GM21737 (cell line): ENCODE results near the gene SCYGR2.
A peak's percentile ranks its signal among the peaks of the same experiment; 100 is the strongest.
"Not testable (repeated sequence)": the region's sequence is repeated elsewhere in the genome, so short reads cannot be mapped to it uniquely, and the experiment has no call there.

Experiments
- ATAC-seq: cut with Tn5 transposase; IDR thresholded peaks from one replicate; pipeline ENCODE4 v1.9.1; 2021; ENCODE audit warnings: mild to moderate bottlenecking, moderate library complexity; ENCODE audit not compliant: unreplicated experiment

The SCYGR2 gene, protein sequence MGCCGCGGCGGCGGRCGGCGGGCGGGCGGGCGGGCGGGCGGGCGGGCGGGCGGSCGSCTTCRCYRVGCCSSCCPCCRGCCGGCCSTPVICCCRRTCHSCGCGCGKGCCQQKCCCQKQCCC

DNA sequence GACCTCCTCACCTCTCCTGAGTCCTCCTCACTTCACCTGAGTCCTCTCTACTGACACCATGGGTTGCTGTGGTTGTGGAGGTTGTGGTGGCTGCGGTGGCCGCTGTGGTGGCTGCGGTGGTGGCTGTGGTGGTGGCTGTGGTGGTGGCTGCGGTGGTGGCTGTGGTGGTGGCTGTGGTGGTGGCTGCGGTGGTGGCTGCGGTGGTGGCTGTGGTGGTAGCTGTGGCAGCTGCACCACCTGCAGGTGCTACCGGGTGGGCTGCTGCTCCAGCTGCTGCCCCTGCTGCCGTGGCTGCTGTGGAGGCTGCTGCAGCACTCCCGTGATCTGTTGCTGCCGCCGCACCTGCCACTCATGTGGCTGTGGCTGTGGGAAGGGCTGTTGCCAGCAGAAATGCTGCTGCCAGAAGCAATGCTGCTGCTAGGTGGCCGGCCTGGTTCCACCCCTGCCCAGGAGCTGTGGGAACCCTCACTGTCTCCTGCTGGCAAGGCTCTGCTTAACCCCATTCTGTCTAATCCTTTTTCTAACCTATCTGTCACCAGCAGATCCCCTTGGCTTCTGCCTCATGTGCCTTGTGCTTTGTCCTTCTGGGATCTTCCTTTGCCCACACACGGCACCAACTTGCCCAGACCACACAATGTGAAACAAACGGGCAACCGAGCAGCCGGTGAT is at the start of gene SCYGR2:
Gene SCYGR2, plus strand, starts transcription at position 59 of the 669 bp plus-strand sequence. Its CDS starts 0 bp downstream, at position 59.
- not testable (repeated sequence) for ATAC-seq

DNA sequence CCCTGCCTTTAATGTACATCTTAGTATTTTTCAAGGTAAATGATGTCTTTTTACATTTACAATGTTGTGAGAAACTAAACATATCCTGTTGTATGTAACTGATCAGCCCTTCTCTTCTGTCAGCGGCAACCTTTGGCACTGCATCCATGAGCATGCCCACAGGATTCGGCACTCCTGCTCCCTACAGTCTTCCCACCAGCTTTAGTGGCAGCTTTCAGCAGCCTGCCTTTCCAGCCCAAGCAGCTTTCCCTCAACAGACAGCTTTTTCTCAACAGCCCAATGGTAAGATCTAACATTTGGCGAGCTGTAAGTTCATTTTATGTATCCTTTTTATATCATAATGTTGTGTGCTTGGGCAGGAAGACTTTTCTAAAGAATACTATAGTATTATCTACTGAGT is 46.9 kb upstream of the SCYGR2 start:
- no peak for ATAC-seq

GRCh38 chr2:227562581-227562980 is 36.1 kb upstream of the SCYGR2 start:
- ATAC-seq = no peak

DNA sequence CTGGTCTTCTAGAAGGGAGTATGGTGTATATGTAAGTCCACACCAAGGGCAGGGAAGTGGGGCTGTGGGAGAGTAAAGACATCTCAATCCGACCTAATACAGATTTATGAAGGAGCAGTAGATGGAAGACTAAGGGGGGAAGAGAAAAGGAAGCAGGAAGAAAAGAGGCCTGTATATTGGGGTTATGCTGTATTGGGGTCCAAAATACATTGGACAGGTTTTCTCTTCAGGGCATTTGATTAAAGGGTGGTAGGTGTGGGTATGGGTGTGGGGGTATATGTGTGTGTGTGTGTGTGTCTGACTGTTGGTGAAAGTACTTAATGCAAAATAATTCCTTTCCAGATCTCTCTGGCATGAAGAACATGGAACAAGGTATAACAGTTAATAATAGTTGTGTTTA is 33.6 kb upstream of the SCYGR2 start:
- ATAC-seq = no peak

GRCh38 chr2:227566012-227566411 is 32.7 kb upstream of the SCYGR2 start:
- ATAC-seq = no peak

GRCh38 chr2:227568852-227569169 is 29.9 kb upstream of the SCYGR2 start:
- ATAC-seq = no peak

DNA sequence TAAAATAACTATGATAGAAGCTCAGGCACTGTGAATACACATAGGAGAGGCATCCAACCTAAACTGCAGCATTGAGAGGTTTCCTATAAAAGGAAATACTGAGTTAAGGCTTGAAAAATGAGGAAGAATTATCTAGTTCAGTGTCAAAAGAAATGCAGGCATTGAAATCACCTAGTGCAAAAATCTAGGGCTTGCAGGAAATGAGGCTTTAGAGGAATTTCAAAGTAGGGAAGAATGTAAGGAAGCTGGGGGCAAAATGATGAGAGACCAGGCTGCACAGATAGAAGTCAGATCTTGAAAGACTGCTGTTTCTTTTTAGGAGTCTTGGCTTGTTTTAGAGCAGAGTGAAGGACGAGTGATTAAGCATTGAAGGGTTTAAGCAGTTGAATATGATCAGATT is 28.1 kb upstream of the SCYGR2 start:
- ATAC-seq = no peak

DNA sequence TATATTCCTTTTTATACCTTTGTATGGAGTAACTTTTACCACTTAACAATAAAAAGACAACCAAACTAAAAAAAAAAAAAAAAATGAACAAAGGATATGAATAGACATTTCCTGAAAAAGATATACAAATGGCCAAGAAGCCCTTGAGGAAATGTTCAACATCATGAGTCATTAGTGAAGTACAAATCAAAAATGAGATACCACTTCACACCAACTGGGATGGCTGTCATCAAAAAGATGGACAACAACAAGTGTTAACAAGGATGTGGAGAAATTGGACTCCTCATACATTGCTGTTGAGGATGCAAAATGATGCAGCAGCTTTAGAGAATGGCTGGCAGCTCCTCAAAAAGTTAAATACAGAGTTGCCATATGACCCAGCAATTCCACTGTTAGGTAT is 22.6 kb upstream of the SCYGR2 start:
- ATAC-seq = no peak

- no peak for ATAC-seq
Observed at GRCh38 chr2:227576812-227577211, 21.9 kb upstream of the SCYGR2 start.

GRCh38 chr2:227577555-227577954 is 21.1 kb upstream of the SCYGR2 start:
- no peak for ATAC-seq

GRCh38 chr2:227578642-227579041 is 20.1 kb upstream of the SCYGR2 start:
- ATAC-seq = no peak

- no peak for ATAC-seq
Observed at GRCh38 chr2:227579791-227580190, 18.9 kb upstream of the SCYGR2 start.

GRCh38 chr2:227582369-227582768 is 16.3 kb upstream of the SCYGR2 start:
- no peak for ATAC-seq

- peak; percentile 46 for ATAC-seq
Observed at GRCh38 chr2:227592694-227593387, 5.9 kb upstream of the SCYGR2 start.

DNA sequence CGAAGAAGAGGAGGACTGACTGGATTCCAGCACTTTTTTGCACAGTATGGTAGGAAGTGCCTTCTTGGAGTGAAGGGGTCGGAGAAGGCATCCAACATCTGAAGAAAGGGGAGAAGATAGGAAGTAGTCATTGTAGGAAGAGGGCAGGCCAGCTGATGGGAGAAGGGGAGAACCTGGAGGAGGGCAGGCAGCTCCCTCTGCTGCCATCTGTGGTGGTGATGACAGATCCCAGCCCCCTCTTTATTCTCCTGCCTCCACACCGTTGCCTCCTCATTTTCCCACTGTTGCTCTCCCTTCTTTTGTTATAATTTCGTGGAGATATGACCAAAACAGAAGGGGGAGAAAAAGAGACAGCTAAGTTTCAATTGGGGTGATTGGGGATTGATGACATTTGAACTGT is 2.9 kb upstream of the SCYGR2 start:
- ATAC-seq = no peak

DNA sequence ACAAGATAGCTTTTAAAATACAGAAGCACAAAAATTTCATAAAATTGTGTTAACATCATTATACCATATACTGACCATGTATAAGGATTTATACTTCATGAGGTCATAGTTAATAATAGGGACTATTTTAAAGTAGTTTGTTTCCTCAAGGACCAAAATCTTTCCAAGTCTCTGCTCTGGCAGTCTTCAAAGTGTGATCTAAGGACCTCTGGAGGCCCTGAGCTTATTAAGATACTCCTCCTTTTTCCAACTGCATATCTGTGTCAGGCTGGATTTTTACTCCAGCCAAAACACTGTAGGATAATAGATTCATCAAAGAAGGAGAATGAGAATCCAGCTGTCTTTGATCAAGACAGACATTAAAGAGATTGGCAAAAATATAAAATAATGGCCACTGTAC is 1.7 kb upstream of the SCYGR2 start:
- ATAC-seq = no peak

- no peak for ATAC-seq
Observed at GRCh38 chr2:227597998-227598397, 695 bp upstream of the SCYGR2 start.

GRCh38 chr2:227602358-227602757 is 3.7 kb downstream of the SCYGR2 start:
- ATAC-seq = no peak

- ATAC-seq = no peak
Observed at GRCh38 chr2:227606476-227606875, 7.8 kb downstream of the SCYGR2 start.

DNA sequence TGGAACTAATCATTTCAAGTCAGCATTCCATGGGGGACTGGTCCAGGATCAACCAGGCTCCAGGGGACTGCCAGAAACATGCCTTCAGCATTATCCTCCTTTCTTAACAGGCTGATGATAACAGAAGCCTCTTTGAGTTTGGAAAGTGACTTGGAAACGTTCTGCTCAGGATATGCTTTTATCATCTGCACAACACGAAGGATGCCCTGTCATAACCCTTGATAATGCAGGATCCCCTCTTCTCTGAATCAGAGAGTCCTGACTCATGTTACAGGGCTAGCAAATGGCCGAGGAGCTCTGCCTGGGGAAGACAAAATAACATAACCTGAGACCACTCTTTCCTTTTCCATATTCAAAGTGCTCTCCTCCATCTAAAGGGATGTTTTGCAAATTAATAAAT is 9.2 kb downstream of the SCYGR2 start:
- ATAC-seq = no peak

DNA sequence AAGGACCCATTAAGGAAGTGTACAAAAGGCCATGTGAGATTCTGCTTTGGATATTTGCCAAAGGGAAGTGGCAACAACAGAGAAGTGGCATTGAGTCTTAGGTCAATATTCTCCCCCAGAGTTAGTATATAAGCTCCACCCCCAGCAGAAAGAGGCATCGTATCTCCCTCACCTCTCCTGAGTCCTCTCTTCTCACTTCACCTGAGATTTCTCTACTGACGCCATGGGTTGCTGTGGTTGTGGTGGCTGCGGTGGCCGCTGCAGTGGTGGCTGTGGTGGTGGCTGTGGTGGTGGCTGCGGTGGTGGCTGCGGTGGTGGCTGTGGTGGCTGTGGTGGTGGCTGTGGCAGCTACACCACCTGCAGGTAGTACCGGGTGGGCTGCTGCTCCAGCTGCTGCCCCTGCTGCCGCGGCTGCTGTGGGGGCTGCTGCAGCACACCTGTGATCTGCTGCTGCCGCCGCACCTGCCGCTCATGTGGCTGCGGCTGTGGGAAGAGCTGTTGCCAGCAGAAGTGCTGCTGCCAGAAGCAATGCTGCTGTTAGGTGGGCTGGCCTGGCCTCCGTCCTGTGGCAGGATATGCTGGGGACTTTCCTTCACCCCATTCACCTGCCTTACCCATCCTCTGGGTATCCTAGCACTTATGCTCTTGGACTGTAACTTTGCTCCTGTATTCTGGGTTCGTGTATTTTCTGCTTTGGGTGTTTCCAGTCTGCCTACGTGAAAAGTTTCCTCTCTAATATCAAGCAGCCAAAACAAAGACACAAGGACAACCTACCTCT is 10.1 kb downstream of the SCYGR2 start:
- ATAC-seq = peak; percentile 53

DNA sequence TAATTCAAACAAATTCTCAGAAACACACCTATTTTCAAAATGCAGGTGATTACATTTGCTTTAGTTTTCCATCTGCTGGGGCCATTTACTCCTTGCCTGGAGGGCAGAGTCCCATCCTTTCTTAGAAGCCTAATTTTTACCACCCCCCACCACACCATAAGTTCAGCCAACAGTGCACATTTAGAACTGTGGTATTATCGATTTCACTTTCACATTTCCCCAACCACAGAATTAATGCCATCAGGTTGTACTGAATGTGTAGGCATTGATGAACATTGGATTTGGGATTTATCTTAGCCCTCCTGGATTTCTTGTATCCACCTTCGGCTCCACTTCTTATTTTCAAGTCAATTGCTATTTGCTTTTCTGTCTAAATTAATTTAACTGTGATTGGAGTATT is 11.4 kb downstream of the SCYGR2 start:
- ATAC-seq = no peak
